RPMI7951 (cell line): ENCODE measurements around the gene SIVA1. TPM values are rescaled to one million over a fixed set of nuclear protein-coding genes. Genes with fewer than 3 reads are reported as not detected.
A peak's percentile ranks its signal among the peaks of the same experiment; 100 is the strongest.

Source experiments
- DNase-seq: peaks from one replicate; pipeline ENCODE4 v3.0.0-alpha.2; 2012; ENCODE audit warnings: low read depth
- total RNA-seq: library from RNA; depleted of rRNA; stranded (reverse); fragments of >200 nt; shearing (Covaris generic); gene quantifications from 2 replicates; pipeline ENCODE4 v1.2.3, GENCODE V29; 2014

The SIVA1 gene
- total RNA-seq, 1 experiment from 2014 or later = 196 TPM

GRCh38 chr14:104751539-104752422 is 1.2 kb upstream of the SIVA1 start:
- no peak for DNase-seq

DNA sequence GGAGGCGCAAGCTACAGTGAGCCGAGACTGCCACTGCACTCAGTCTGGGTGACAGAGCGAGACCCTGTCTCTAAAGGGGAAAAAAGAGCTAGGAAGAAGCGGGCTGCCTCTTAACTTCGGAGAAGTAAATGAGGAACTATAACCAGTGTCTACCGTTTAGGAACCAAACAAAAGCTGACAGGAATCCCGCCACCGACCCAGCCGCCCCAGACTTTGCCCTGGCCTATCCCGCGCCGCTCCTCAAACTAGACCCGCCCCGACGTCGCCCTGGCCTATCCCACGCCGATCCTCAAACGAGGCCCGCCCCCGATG is 568 bp upstream of the SIVA1 start:
- no peak for DNase-seq

- no peak for DNase-seq
These were observed 723 bp downstream of the SIVA1 start for GRCh38 chr14:104753528-104754212.

DNA sequence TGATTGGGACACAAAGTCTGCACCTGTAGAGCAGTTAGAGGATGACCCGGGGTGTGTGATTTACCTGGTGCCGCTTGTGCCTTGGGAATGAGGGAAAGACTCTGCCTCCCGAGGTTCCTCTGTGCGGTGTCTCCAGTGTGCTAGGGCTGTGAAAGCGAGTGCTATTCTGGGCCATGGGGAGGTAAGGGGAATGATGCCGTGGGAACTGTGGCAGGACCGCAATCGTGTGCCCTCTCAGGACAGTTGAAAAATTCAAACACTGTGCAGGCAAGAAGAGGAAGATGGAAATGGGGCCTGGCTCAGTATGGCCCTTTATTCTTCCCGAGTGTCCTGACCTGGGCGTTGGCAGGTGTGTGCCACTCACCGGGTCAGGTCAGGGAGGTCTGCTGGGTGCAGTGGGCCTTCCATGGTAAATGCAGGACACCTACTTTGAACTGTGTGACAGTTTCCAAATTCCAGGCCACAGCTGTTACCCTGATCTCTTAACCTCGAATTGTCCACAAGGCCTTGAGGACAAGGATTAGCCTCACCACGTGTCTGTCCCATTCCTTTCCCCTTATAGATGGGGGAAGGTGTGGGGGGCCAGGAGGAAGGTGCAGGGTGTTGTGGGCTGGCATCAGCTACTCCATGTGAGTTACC is 1.4 kb downstream of the SIVA1 start:
- no peak for DNase-seq

GRCh38 chr14:104755621-104756020 is 2.7 kb downstream of the SIVA1 start:
- DNase-seq = no peak

GRCh38 chr14:104756477-104757237 is 3.7 kb downstream of the SIVA1 start:
- DNase-seq = no peak

DNA sequence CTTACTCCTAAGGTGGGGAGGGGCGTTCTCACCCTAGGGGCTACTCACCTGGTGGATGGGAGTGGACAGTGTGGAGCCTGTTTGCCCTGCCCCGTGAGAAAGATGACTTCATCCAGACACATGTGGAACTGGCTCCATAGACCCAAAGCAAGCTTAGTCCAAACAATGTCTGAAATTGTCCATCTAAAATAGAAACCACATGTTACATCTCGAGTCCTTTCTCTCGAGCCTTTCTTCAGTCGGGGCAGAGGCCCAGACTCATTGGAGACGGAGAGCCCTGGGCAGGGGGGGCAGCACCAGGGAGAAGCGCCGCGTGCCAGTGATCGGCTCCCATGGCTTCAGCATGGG is 4.3 kb downstream of the SIVA1 start:
- no peak for DNase-seq

DNA sequence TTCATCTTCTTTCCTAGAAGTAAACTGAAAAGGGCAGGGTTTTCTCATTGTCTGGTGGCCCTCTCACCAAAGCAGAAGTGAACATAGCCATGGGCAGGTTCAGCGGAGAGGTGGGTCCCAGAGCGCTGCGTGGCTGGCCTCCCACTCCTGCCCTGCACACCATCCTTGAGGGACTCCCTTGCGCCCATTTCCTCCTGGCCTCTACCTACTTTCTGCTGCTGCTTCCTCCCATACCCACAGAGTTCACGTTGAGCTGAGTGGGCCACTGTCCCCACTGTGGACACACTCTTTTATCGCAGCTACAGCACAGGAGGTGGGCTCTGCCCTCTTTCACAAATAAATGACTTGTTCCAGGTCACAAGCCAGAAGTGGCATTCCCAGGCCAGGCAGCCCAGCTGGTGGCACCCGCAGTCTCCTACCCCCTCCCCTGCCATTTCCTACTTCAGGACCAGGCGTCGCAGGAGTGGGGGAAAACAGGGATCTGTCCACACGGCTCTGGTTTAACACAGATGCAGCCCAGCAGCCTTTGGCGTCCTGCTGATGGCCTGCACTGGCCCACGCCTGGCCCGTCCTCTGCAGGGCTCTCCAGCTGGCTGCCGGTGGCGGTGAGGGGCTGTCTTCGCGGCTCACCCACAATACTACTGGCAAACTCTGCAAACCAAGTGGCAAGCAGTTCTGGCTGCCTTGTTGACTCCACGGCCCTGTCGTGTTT is 4.9 kb downstream of the SIVA1 start:
- DNase-seq = no peak

DNA sequence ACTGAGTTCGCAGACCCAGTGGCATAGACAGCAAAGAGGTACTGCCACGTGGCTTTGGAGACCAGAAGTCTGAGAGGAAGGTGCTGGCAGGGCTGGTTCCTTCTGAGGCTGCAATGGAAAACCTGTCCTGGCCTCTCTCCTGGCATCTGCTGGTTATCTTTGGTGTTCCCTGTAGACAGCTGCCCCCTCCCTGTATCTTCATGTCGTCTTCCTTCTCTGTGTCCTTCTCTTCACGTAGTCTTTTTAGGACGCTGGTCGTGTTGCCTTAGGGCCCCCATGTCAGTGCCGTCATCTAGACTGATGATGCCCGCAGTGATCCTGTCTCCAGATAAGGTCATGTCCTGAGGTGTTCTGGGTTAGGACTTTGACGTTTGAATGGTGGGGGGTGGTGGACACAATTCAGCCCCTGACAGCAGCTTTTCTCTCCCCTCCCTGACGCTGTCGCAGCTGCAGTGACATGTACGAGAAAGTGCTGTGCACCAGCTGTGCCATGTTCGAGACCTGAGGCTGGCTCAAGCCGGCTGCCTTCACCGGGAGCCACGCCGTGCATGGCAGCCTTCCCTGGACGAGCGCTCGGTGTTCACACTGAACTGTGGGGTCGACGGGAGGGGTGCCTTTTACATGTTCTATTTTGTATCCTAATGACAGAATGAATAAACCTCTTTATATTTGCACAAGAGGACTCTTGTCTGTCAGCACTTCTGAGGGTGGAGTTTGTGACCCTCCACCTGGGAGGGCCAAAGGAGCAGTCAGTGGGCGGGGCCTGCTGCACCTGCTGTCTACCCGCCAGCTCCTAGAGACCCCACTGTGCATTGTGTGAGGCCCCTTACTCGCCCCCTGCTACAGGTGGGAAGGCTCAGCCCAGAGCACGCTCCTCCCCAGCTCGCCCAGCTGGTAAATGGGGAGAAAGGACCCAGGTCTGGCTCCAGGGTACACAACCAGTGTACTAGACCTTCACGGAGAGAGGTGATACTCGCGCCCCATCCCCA is 6.3 kb downstream of the SIVA1 start:
- no peak for DNase-seq

GRCh38 chr14:104765517-104765916 is 12.6 kb downstream of the SIVA1 start:
- DNase-seq = no peak

DNA sequence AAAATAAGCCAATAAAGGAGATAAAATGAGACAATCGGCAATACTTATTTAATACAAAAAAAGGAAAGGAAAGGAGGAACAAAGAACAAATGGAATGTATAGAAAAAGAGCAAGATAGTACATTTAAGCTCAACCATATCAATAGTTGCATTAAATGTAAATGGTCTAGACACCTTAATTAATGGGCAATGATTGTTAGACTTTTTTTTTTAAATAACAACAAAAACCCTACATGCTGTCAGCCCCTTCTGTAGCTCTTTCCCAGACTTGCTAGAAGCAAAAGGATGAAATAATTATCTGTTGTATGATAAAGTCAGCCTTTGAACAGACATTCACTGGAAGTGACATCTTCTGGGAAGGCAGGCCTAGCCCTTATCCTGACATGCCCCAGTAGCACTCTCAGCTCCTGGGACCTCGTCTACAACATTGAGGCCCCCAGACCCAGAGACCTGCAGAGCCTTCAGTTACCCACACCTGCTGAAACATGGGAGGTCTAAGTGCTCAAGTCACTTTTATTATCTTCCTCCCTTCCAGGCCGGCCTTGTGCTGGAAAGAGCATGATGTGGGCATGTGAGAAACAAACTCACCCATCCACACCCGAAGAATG is 13.4 kb downstream of the SIVA1 start:
- DNase-seq = no peak

- DNase-seq = no peak
These were observed 14.1 kb downstream of the SIVA1 start for GRCh38 chr14:104766863-104767633.

DNA sequence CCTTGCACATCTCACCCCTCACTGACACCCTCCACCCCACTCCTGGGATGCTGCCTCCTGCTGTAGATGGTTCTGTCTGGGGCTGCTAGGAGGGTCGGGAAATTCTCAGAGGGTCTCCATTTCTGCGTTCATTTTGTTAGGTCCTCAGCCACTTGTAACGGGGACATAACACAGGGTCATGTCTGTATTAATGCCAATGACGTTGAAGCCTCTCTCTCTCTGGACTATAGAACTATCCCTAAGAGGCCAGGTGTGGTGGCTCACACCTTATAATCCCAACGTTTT is 14.6 kb downstream of the SIVA1 start:
- no peak for DNase-seq

GRCh38 chr14:104768437-104769323 is 15.7 kb downstream of the SIVA1 start:
- DNase-seq = peak; percentile 65

GRCh38 chr14:104769324-104770071 is 16.6 kb downstream of the SIVA1 start:
- no peak for DNase-seq

DNA sequence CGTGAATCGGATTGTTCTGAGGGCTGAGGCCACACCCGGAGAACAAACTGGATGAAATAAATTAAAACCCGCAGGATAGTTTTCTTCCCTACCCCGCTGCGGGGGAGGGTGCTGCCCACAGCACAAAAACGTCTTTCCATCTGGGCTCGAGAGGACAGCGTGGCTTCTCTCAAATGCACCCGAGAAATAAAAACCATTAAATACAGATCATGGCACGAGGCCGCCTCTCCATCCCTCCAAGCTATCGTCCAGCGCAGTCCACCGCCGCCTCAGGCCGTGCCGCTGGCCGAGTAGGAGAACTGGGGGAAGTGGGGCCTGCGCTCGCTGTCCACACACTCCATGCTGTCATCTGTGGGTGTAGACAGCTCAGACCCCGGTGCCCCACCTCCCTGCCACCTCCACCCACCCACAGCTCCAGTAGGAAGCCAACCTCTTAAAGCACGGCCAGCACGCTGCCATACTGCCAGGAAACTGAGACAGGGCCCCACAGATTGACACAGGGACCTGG is 17.2 kb downstream of the SIVA1 start:
- DNase-seq = no peak

- no peak for DNase-seq
These were observed 17.9 kb downstream of the SIVA1 start for GRCh38 chr14:104770851-104771272.
